Gastroesophageal sphincter (tissue), 4 donors: Measurements from ENCODE around the gene RNF39. TPM values are rescaled to one million over a fixed set of nuclear protein-coding genes. Genes with fewer than 3 reads are reported as not detected.
A peak's percentile ranks its signal among the peaks of the same experiment; 100 is the strongest.

Experiments used
- ATAC-seq: fragments of 150-250 bp; one replicate; pipeline ENCODE4 v1.9.1; 2016; ENCODE audit warnings: mild to moderate bottlenecking, moderate library complexity
- H3K27ac ChIP-seq, 4 donors: fragments of 200-600 bp; sonication (generic) in 3 of 4; 1 replicate in 3 of 4; 2 replicates in 1 of 4; pipeline ENCODE4 v1.5.1; 2016 to 2019
- H3K27me3 ChIP-seq: fragments of 200-600 bp; sonication (generic); one replicate; pipeline ENCODE4 v1.5.1; 2019
- H3K36me3 ChIP-seq, 2 donors: fragments of 200-600 bp; sonication (generic); one replicate each; pipeline ENCODE4 v1.5.1; 2019; ENCODE audit warnings: control low read depth in 1 of 2
- H3K4me1 ChIP-seq, 3 donors: fragments of 200-600 bp; sonication (generic); 1 replicate in 2 of 3; 2 replicates in 1 of 3; pipeline ENCODE4 v1.5.1; 2016 to 2019; ENCODE audit warnings: control low read depth in 2 of 3
- H3K4me3 ChIP-seq, 2 donors: fragments of 200-600 bp; sonication (generic); one replicate each; pipeline ENCODE4 v1.5.1; 2019; ENCODE audit warnings: mild to moderate bottlenecking in 1 of 2, moderate library complexity in 1 of 2
- H3K9me3 ChIP-seq, 3 donors: fragments of 200-600 bp; sonication (generic); one replicate each; pipeline ENCODE4 v1.5.1; 2017 to 2019; ENCODE audit warnings: control low read depth in 2 of 3
- CTCF ChIP-seq, 4 experiments: fragments of 200-600 bp in 2 of 4; fragments of 450-650 bp in 2 of 4; sonication (generic) in 1 of 4; IDR thresholded peaks; one replicate each; pipeline ENCODE4 v1.5.1; 2017 to 2019; ENCODE audit warnings: antibody characterized with exemption in 4 of 4, mild to moderate bottlenecking in 2 of 4, moderate library complexity in 2 of 4
- EP300 ChIP-seq: sonication (generic); formaldehyde crosslinking; IDR thresholded peaks from one replicate; pipeline ENCODE4 v1.6.1; 2017; ENCODE audit warnings: antibody characterized with exemption, mild to moderate bottlenecking
- POLR2A ChIP-seq, 2 donors: fragments of 450-650 bp; IDR thresholded peaks; one replicate each; pipeline ENCODE4 v1.6.1; 2017; ENCODE audit warnings: antibody characterized with exemption in 2 of 2, mild to moderate bottlenecking in 2 of 2, moderate library complexity in 1 of 2
- POLR2AphosphoS5 ChIP-seq: sonication (generic); formaldehyde crosslinking; IDR thresholded peaks from one replicate; pipeline ENCODE4 v1.6.1; 2017; ENCODE audit warnings: antibody characterized with exemption
- WGBS, 2 donors: methylation state at CpG; one replicate each; pipeline ENCODE4 v1.1.5; 2018; ENCODE audit warnings: low coverage in 1 of 2; 5-methylcytosine and 5-hydroxymethylcytosine counted together
- total RNA-seq, 4 donors: library from RNA; depleted of rRNA; stranded (reverse); fragments of >200 nt; gene quantifications; one replicate each; pipeline ENCODE4 v1.1.0, GENCODE V29; 2016

Gene RNF39
- total RNA-seq, 4 donors from 2014 or later = 0.49 TPM; not detected in 3

GRCh38 chr6:30093951-30094661 lies 18.5 kb upstream of the RNF39 start:
- Histone ChIP-seq H3K4me1 (no peaks in the 10 kb centered on the region), H3K27me3 (peaks cover 97% of the 10 kb centered on the region), H3K9me3 (no peaks in the 10 kb centered on the region), H3K36me3 (no peaks in the 10 kb centered on the region), H3K4me3 (no peak overlapping the region), H3K27ac (no peak overlapping the region)
- no peak for TF ChIP-seq POLR2AphosphoS5
- no peak for TF ChIP-seq EP300
- TF ChIP-seq CTCF (IDR thresholded peaks at IDR 0.05) = no peak
- TF ChIP-seq POLR2A (IDR thresholded peaks at IDR 0.05) = no peak
- ATAC-seq = no peak
- 63 to 83% methylated on average over 5 of the region's 5 CpGs for WGBS, 2 donors

GRCh38 chr6:30092852-30093543 lies 17.4 kb upstream of the RNF39 start:
- H3K4me3 ChIP-seq = no peak overlapping the region
- H3K27ac ChIP-seq = no peak overlapping the region
- ATAC-seq = no peak
- H3K4me1 ChIP-seq = no peaks in the 10 kb centered on the region
- TF ChIP-seq POLR2A (IDR thresholded peaks at IDR 0.05) = no peak
- no peak for TF ChIP-seq EP300
- TF ChIP-seq CTCF (IDR thresholded peaks at IDR 0.05) = no peak
- no peak for TF ChIP-seq POLR2AphosphoS5
- peaks cover 97% of the 10 kb centered on the region for H3K27me3 ChIP-seq
- WGBS, 2 donors = 55 to 100% methylated on average over 1 to 6 of the region's 6 CpGs
- H3K9me3 ChIP-seq = no peaks in the 10 kb centered on the region
- no peaks in the 10 kb centered on the region for H3K36me3 ChIP-seq

GRCh38 chr6:30091577-30092381 lies 16.2 kb upstream of the RNF39 start:
- peak; percentile 16 for ATAC-seq
- no peak overlapping the region for H3K4me3 ChIP-seq
- H3K9me3 ChIP-seq = peaks cover 0 to 1% (median 0%) of the 10 kb centered on the region in 3 donors
- H3K27ac ChIP-seq = no peak overlapping the region
- H3K27me3 ChIP-seq = peaks cover 92% of the 10 kb centered on the region
- WGBS, 2 donors = 59 to 61% methylated on average over 4 to 9 of the region's 11 CpGs
- no peaks in the 10 kb centered on the region for H3K36me3 ChIP-seq
- TF ChIP-seq POLR2AphosphoS5 (no peak), POLR2A (IDR thresholded peaks at IDR 0.05) (no peak), CTCF (IDR thresholded peaks at IDR 0.05) (no peak), EP300 (no peak)
- H3K4me1 ChIP-seq = no peaks in the 10 kb centered on the region

- H3K36me3 ChIP-seq = no peaks in the 10 kb centered on the region
- WGBS, 2 donors = 79 to 83% methylated on average over 3 to 4 of the region's 5 CpGs
- no peak overlapping the region for H3K4me3 ChIP-seq
- no peak for TF ChIP-seq POLR2A (IDR thresholded peaks at IDR 0.05)
- no peak for TF ChIP-seq POLR2AphosphoS5
- no peak for TF ChIP-seq CTCF (IDR thresholded peaks at IDR 0.05)
- TF ChIP-seq EP300 = no peak
- H3K27me3 ChIP-seq = peaks cover 64% of the 10 kb centered on the region
- H3K9me3 ChIP-seq = peaks cover 0 to 9% (median 0%) of the 10 kb centered on the region in 3 donors
- H3K27ac ChIP-seq = no peak overlapping the region
- no peak for ATAC-seq
- H3K4me1 ChIP-seq = no peaks in the 10 kb centered on the region
These were observed 12.3 kb upstream of the RNF39 start for GRCh38 chr6:30087876-30088275.
